NCI-H2029 treated with DMSO at 0.1 percent for 48 hours (cell line): ENCODE data around the gene RGS6.

Experiments
- DNase-seq: peaks from one replicate; lab custom pipeline; 2025; lab: John Stamatoyannopoulos, UW

The RGS6 gene

GRCh38 chr14:72014486-72014885 lies 82.3 kb downstream of the RGS6 start:
- DNase-seq = no peak

GRCh38 chr14:72017290-72017689 lies 85.1 kb downstream of the RGS6 start:
- no peak for DNase-seq

- DNase-seq = no peak
Measured at GRCh38 chr14:72023128-72024042, 91.2 kb downstream of the RGS6 start.

DNA sequence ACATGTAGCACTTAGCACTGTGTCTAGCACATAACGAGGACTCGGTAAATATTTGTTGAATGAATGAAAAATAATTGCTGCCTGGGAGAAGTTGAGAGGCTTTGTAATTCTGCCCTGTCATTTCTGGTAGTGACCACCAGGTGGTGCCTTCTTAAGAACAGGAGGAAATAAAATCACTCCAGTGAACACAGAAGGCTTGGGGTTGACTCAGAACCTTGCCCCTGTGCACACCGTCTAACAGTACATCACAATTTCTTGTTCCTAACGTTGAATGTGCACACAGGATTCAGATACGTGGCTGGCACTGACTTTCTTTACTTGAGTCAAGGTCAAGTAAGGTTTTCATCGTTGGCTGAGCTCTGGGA lies 91.8 kb downstream of the RGS6 start:
- DNase-seq = no peak

- no peak for DNase-seq
Measured at GRCh38 chr14:72024504-72024903, 92.3 kb downstream of the RGS6 start.

- DNase-seq = no peak
Measured at GRCh38 chr14:72026536-72026935, 94.3 kb downstream of the RGS6 start.

GRCh38 chr14:72027061-72027460 lies 94.8 kb downstream of the RGS6 start:
- DNase-seq = no peak

- no peak for DNase-seq
Measured at GRCh38 chr14:72033365-72033764, 101.1 kb downstream of the RGS6 start.

GRCh38 chr14:72040528-72040927 lies 108.3 kb downstream of the RGS6 start:
- DNase-seq = no peak

- no peak for DNase-seq
Measured at GRCh38 chr14:72045271-72045670, 113.0 kb downstream of the RGS6 start.

DNA sequence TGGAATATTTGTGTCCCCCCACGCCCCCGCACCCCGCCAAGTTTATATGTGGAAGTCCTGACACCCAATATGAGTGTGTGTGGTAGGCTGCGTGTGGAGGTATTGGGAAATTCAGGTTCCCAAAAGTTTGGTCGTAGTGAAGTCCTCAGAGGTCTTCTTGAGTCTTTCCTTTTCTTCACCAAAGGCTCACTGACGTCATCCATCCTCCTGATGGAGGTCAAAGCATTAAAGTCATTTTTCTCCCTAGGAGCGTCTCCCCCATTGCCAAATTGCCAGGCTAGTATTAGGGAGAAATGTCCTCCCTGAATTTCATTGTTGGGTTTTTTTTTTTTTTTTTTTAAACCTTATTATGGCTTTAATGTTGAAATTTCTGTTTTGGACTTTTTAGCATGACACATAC lies 113.7 kb downstream of the RGS6 start:
- DNase-seq = no peak

DNA sequence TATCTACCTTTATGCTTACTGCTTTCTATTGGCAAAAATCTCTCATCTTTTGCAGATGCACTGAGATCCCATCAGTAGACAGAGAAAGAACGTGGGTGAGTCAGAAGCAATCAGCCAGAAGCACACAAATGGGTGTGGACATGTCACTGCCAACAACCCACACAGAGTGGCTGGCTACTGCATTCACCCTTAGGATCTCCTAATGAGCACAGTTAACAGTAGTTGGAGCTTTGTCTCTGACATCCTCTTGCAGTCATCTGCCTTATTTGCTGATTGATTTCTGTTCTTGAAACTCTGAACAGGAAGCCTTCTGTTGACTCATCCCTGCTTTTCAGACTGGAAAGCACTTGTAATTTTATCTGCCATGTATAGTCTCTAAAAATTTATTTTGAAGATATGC lies 117.2 kb downstream of the RGS6 start:
- DNase-seq = no peak

GRCh38 chr14:72052356-72052755 lies 120.1 kb downstream of the RGS6 start:
- DNase-seq = no peak

DNA sequence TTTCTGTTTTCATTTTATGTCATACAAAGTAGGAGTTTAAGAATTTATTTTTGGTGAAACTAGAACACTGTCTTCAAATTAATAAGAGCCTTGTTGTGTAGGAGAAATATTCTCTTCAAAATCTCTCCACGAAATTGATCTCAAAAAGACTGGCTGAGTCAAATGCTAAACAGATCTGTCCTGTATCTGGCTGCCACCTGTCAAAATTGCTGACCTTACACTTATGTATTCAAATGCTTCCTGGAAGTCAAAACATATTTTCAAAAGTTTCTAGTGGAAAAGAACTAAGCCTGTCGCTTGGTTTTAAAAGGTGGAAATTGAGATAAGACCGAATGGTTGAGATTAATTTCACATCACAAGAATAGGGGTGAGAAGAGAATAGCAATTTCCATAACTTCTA lies 121.4 kb downstream of the RGS6 start:
- no peak for DNase-seq

GRCh38 chr14:72054911-72055310 lies 122.7 kb downstream of the RGS6 start:
- DNase-seq = no peak

GRCh38 chr14:72057701-72058285 lies 125.6 kb downstream of the RGS6 start:
- DNase-seq = no peak

DNA sequence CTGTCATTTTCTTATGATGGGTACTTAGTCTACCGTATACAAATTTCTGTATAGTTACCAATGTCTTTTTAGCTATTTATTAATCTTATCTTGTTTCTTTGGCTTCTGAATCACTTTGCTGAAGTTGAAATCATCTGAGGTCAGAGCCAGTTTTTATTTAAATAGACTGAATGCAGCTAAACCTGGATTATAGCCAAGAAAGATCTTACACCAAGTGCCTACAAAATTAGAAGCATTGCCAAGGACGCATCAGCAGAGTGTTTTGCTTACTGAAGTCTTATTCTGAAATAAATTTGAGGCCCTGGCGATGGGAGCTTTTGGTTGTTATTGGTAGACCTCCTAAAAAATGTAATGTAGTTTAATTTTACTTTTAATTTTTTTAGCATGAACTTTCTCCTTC lies 128.2 kb downstream of the RGS6 start:
- no peak for DNase-seq

- DNase-seq = no peak
Measured at GRCh38 chr14:72060917-72061316, 128.7 kb downstream of the RGS6 start.

DNA sequence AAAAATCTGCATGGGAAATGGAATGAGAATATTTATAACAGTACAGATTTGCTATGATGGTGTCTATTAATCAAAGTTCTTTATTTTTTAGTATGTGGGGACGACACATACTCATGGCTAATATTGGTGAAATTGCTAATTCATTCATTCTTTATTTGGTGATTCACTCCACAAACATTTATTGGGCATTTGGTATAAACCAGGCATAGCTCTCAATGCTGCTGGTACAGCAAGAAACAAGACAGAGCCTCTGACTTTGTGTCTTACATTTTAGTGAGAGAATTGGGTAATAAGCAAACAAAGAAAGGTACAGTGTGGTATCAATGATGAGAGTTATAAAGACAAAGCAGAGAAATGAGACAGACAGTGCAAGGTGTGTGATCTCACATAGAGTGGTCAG lies 129.5 kb downstream of the RGS6 start:
- no peak for DNase-seq

GRCh38 chr14:72063761-72064282 lies 131.6 kb downstream of the RGS6 start:
- DNase-seq = no peak

- DNase-seq = no peak
Measured at GRCh38 chr14:72064501-72064900, 132.3 kb downstream of the RGS6 start.

DNA sequence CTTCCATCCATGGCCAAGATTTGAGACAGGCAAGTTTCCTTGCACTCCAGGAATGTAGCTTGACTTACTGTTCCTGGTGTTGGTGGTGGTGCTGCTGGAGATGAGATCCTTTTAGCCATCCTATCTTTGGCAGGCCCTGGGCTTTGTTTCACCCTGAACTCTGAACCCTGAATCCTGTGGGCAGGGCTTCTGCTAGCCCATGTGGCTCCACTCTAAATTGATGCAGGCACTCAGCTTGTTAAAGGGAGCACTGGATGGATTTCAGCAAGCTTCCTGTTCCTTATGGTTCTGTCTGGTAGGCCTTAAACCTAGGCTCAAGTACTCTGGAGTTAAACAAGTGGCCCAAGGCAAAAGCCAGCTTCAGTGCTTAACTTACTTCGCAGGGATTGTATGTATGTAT lies 138.2 kb downstream of the RGS6 start:
- DNase-seq = no peak

DNA sequence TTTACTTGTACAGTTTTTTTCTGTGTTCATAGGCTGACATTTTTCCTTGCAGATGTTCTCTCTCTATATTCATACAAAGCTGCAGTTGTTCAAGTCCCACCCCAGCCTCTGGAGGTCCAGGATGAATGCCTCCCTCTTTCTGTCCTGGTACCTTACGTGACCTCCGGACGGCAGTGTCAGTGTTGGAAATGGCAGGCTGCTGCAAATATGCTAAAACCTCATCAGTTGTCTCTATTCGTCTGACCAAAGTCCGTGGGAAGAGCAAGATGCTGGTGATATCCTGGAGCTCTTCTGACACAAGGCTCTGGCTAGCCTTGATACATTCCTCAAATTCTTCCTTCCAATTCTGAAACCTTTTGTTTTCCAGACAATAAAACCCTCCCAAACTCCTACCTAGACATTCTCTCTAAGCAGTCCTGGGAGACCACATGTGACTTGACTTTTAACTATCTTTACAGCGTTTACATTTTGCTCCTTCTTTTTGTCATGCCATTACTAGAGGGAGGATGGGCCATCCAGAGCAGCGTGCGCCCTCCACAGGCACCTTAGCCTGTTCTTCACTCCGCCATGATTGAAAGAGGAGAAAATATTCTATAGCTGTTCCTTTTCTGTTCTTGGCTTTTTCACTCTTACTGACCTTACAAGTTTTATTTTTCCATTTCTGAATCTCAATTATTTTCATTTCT lies 143.6 kb downstream of the RGS6 start:
- no peak for DNase-seq
